ACHN (cell line): ENCODE data around the gene RASA4B.
"Not testable (repeated sequence)": the region's sequence is repeated elsewhere in the genome, so short reads cannot be mapped to it uniquely, and the experiment has no call there.

Experiments used
- DNase-seq: peaks from one replicate; pipeline ENCODE4 v3.0.0-alpha.2; 2015
- in situ Hi-C: cut with HindIII; loops from 2 replicates; pipeline ENCODE4 v1.10.0; 2017; ENCODE audit warnings: low sequenced_read_pairs, low pct_ligation_motif_present, low pct_unique_long_range_greater_than_20kb

Gene RASA4B

GRCh38 chr7:102517550-102518147 lies at the start of gene RASA4B:
TSS of gene RASA4B (minus strand) at chr7:102517777. CDS start at chr7:102517710, 67 bp downstream.
- in situ Hi-C loops, result not testable (repeated sequence)
- peak; percentile 18 for DNase-seq

- in situ Hi-C loops, DNase-seq: not testable (repeated sequence)
These were observed 33.3 kb upstream of the RASA4B start, which contains the start of gene SPDYE2 for GRCh38 chr7:102550808-102551422. TSS of gene SPDYE2 (plus strand) at chr7:102551226. CDS start at chr7:102553256, 2,030 bp downstream.

GRCh38 chr7:102546353-102546752 lies 28.8 kb upstream of the RASA4B start:
- DNase-seq, in situ Hi-C loops: not testable (repeated sequence)

- in situ Hi-C loops, DNase-seq: not testable (repeated sequence)
These were observed 27.7 kb upstream of the RASA4B start for GRCh38 chr7:102545288-102545687.

- DNase-seq, in situ Hi-C loops: not testable (repeated sequence)
These were observed 26.8 kb upstream of the RASA4B start for GRCh38 chr7:102544372-102544771.

- DNase-seq, in situ Hi-C loops: not testable (repeated sequence)
These were observed 26.0 kb upstream of the RASA4B start, which contains the start of gene UPK3BL2 for GRCh38 chr7:102543596-102543995. TSS of gene UPK3BL2 (minus strand) at chr7:102543696. CDS start at chr7:102543636, 60 bp downstream.

GRCh38 chr7:102542771-102543170 lies 25.2 kb upstream of the RASA4B start:
- in situ Hi-C loops, DNase-seq: not testable (repeated sequence)

GRCh38 chr7:102542083-102542482 lies 24.5 kb upstream of the RASA4B start:
- DNase-seq, in situ Hi-C loops: not testable (repeated sequence)

GRCh38 chr7:102540604-102541003 lies 23.0 kb upstream of the RASA4B start:
- in situ Hi-C loops, DNase-seq: not testable (repeated sequence)

GRCh38 chr7:102535062-102535615 lies 17.6 kb upstream of the RASA4B start:
- DNase-seq, in situ Hi-C loops: not testable (repeated sequence)

GRCh38 chr7:102532127-102532526 lies 14.6 kb upstream of the RASA4B start:
- DNase-seq, in situ Hi-C loops: not testable (repeated sequence)

- in situ Hi-C loops, DNase-seq: not testable (repeated sequence)
These were observed 14.0 kb upstream of the RASA4B start for GRCh38 chr7:102531583-102531982.

GRCh38 chr7:102527822-102528793 lies 10.5 kb upstream of the RASA4B start:
- in situ Hi-C loops, DNase-seq: not testable (repeated sequence)

GRCh38 chr7:102527182-102527581 lies 9.6 kb upstream of the RASA4B start:
- in situ Hi-C loops, result not testable (repeated sequence)

GRCh38 chr7:102524803-102525202 lies 7.2 kb upstream of the RASA4B start:
- in situ Hi-C loops, DNase-seq: not testable (repeated sequence)

More at GRCh38 chr7:102527182-102527581, 9.6 kb upstream of the RASA4B start:
- not testable (repeated sequence) for DNase-seq

GRCh38 chr7:102520797-102521196 lies 3.2 kb upstream of the RASA4B start:
- DNase-seq, in situ Hi-C loops: not testable (repeated sequence)

GRCh38 chr7:102516951-102517350 lies 626 bp downstream of the RASA4B start:
- DNase-seq, in situ Hi-C loops: not testable (repeated sequence)

- DNase-seq, in situ Hi-C loops: not testable (repeated sequence)
These were observed 1.7 kb downstream of the RASA4B start for GRCh38 chr7:102515889-102516288.
